HG03520 (cell line): ENCODE measurements around the gene ZNF460.
"Not testable (repeated sequence)": the region's sequence is repeated elsewhere in the genome, so short reads cannot be mapped to it uniquely, and the experiment has no call there.

Source experiments
- ATAC-seq: cut with Tn5 transposase; IDR thresholded peaks from one replicate; pipeline ENCODE4 v1.9.1; 2021; ENCODE audit warnings: mild to moderate bottlenecking, moderate library complexity; ENCODE audit not compliant: unreplicated experiment

ZNF460 gene

GRCh38 chr19:57280165-57280961, at the start of gene ZNF460:
ZNF460 (plus strand) TSS chr19:57280485; CDS start chr19:57280807, 322 bp downstream.
- ATAC-seq = peak; percentile 68

GRCh38 chr19:57231686-57232085, 48.6 kb upstream of the ZNF460 start:
- no peak for ATAC-seq

- ATAC-seq = no peak
Measured at GRCh38 chr19:57233207-57233606, 47.1 kb upstream of the ZNF460 start.

GRCh38 chr19:57239982-57240310, 40.3 kb upstream of the ZNF460 start:
- no peak for ATAC-seq

GRCh38 chr19:57240311-57241090, 39.8 kb upstream of the ZNF460 start, which contains the start of gene ZNF805:
ZNF805 (plus strand) TSS chr19:57240632; CDS start chr19:57240892, 260 bp downstream.
- peak; percentile 87 for ATAC-seq

GRCh38 chr19:57241176-57241575, 39.1 kb upstream of the ZNF460 start:
- no peak for ATAC-seq

GRCh38 chr19:57242821-57243220, 37.5 kb upstream of the ZNF460 start:
- no peak for ATAC-seq

GRCh38 chr19:57244513-57244912, 35.8 kb upstream of the ZNF460 start:
- no peak for ATAC-seq

- no peak for ATAC-seq
Measured at GRCh38 chr19:57245066-57245465, 35.2 kb upstream of the ZNF460 start.

GRCh38 chr19:57245959-57246358, 34.3 kb upstream of the ZNF460 start:
- no peak for ATAC-seq

- ATAC-seq = no peak
Measured at GRCh38 chr19:57248646-57249045, 31.6 kb upstream of the ZNF460 start.

- ATAC-seq = no peak
Measured at GRCh38 chr19:57249329-57249728, 31.0 kb upstream of the ZNF460 start.

- ATAC-seq = not testable (repeated sequence)
Measured at GRCh38 chr19:57253767-57254166, 26.5 kb upstream of the ZNF460 start.

GRCh38 chr19:57262044-57262443, 18.2 kb upstream of the ZNF460 start:
- ATAC-seq = no peak

GRCh38 chr19:57263244-57263741, 17.0 kb upstream of the ZNF460 start:
- no peak for ATAC-seq

GRCh38 chr19:57267291-57267690, 13.0 kb upstream of the ZNF460 start:
- ATAC-seq = no peak

- no peak for ATAC-seq
Measured at GRCh38 chr19:57269515-57270250, 10.6 kb upstream of the ZNF460 start.

GRCh38 chr19:57271280-57271679, 9.0 kb upstream of the ZNF460 start:
- ATAC-seq = no peak

- ATAC-seq = no peak
Measured at GRCh38 chr19:57273014-57273413, 7.3 kb upstream of the ZNF460 start.

- no peak for ATAC-seq
Measured at GRCh38 chr19:57276430-57276829, 3.9 kb upstream of the ZNF460 start.

- not testable (repeated sequence) for ATAC-seq
Measured at GRCh38 chr19:57278481-57278880, 1.8 kb upstream of the ZNF460 start.
